A673 (cell line): ENCODE measurements around the gene MED12L. TPM values are rescaled to one million over a fixed set of nuclear protein-coding genes. Genes with fewer than 3 reads are reported as not detected.

Experiments used
- BruUV-seq: library from RNA; stranded (reverse); fragments of 400-500 nt; replicated peaks from 2 replicates; lab custom pipeline; 2021; lab: Mats Ljungman, UMichigan
- CTCF ChIA-PET: fragments of 300-600 bp; sonication (Branson Sonifier 250); formaldehyde crosslinking; loops from one replicate; lab custom pipeline; 2022; ENCODE audit warnings: antibody characterized with exemption; lab: Charles Lee
- POLR2A ChIA-PET: fragments of 300-600 bp; sonication (Branson Sonifier 250); formaldehyde crosslinking; loops from one replicate; lab custom pipeline; 2022; ENCODE audit warnings: antibody characterized with exemption; ENCODE audit not compliant: low non-redundant PET; lab: Charles Lee
- DNase-seq: peaks from one replicate; pipeline ENCODE4 v3.0.0-alpha.2; 2015; ENCODE audit warnings: low spot score
- H3K27ac ChIP-seq: fragments of 200-600 bp; sonication (generic); 2 replicates; pipeline ENCODE4 v1.5.1; 2016; ENCODE audit warnings: mixed run types, low read depth, mild to moderate bottlenecking, mixed read lengths, antibody characterized with exemption, low read length; ENCODE audit not compliant: poor library complexity, severe bottlenecking
- H3K27me3 ChIP-seq: fragments of 200-600 bp; sonication (generic); replicated peaks from 2 replicates; pipeline ENCODE4 v1.6.1; 2017; ENCODE audit warnings: mixed run types, low read depth, mild to moderate bottlenecking, mixed read lengths, antibody characterized with exemption, low read length; ENCODE audit not compliant: insufficient read depth, poor library complexity
- H3K36me3 ChIP-seq: fragments of 200-600 bp; sonication (generic); 2 replicates; pipeline ENCODE4 v1.6.1; 2016; ENCODE audit warnings: mixed run types, mild to moderate bottlenecking, mixed read lengths, antibody characterized with exemption, low read length; ENCODE audit not compliant: insufficient read depth, poor library complexity, severe bottlenecking
- H3K4me1 ChIP-seq: fragments of 200-600 bp; sonication (generic); 2 replicates; pipeline ENCODE4 v1.6.1; 2017; ENCODE audit warnings: mixed run types, mild to moderate bottlenecking, mixed read lengths, antibody characterized with exemption, low read length; ENCODE audit not compliant: insufficient read depth, poor library complexity, severe bottlenecking
- H3K4me3 ChIP-seq: fragments of 200-600 bp; sonication (generic); 2 replicates; pipeline ENCODE4 v1.5.1; 2016; ENCODE audit warnings: low read depth, mixed run types, mild to moderate bottlenecking, mixed read lengths, low read length; ENCODE audit not compliant: poor library complexity, severe bottlenecking
- H3K9me3 ChIP-seq: fragments of 200-600 bp; sonication (generic); 2 replicates; pipeline ENCODE4 v1.6.1; 2016; ENCODE audit warnings: mixed run types, low read depth, mild to moderate bottlenecking, mixed read lengths, antibody characterized with exemption, low read length; ENCODE audit not compliant: poor library complexity, severe bottlenecking
- EZH2 ChIP-seq: fragments of 200-600 bp; sonication (generic); IDR thresholded peaks from 2 replicates; pipeline ENCODE4 v1.6.1; 2017; ENCODE audit warnings: borderline replicate concordance, low read depth, mild to moderate bottlenecking, mixed read lengths, antibody characterized with exemption, low read length; ENCODE audit not compliant: poor library complexity, severe bottlenecking
- intact Hi-C: fragments of 100-400 bp; cut with micrococcal nuclease; formaldehyde crosslinking; loops from one replicate; pipeline ENCODE4 v1.10.0; 2022; ENCODE audit not compliant: unreplicated experiment
- total RNA-seq: library from RNA; stranded (reverse); gene quantifications from 2 replicates; pipeline ENCODE4 v1.2.3, GENCODE V29; 2021
- TF ChIP-seq, protein P1 (sequence below): fragments of 300-800, 200-600 bp; sonication (generic); conservative IDR thresholded peaks from 2 replicates; pipeline ENCODE4 v1.5.1; 2017; ENCODE audit warnings: low read depth, mild to moderate bottlenecking, antibody characterized with exemption, low read length, moderate library complexity, mixed read lengths

The MED12L gene
- total RNA-seq, 1 experiment from 2014 or later = 0.71 TPM

DNA sequence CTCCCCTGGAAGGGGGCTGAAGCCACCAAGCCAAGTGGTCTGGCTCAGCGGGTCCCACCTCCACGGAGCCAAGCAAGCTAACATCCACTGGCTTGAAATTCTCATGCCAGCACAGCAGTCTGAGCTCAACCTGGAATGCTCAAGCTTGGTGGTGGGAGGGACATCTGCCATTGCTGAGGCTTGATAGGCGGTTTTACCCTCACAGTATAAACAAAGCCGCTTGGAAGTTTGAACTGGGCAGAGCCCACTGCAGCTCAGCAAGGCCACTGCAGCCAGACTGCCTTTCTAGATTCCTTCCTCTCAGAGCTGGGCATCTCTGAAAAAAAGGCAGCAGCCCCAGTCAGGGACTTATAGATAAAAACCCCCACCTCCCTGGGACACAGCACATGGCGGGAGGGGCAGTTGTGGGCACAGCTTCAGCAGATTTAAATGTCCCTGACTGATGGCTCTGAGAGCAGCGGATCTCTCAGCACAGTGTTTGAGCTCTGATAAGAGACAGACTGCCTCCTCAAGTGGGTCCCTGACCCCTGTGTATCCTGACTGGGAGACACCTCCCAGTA, 398.6 kb downstream of the MED12L start:
- no peak for DNase-seq
- peaks cover 9% of the 10 kb centered on the region for H3K9me3 ChIP-seq
- POLR2A ChIA-PET = no interaction called here
- H3K27ac ChIP-seq = no peak overlapping the region
- TF ChIP-seq, protein P1, sequence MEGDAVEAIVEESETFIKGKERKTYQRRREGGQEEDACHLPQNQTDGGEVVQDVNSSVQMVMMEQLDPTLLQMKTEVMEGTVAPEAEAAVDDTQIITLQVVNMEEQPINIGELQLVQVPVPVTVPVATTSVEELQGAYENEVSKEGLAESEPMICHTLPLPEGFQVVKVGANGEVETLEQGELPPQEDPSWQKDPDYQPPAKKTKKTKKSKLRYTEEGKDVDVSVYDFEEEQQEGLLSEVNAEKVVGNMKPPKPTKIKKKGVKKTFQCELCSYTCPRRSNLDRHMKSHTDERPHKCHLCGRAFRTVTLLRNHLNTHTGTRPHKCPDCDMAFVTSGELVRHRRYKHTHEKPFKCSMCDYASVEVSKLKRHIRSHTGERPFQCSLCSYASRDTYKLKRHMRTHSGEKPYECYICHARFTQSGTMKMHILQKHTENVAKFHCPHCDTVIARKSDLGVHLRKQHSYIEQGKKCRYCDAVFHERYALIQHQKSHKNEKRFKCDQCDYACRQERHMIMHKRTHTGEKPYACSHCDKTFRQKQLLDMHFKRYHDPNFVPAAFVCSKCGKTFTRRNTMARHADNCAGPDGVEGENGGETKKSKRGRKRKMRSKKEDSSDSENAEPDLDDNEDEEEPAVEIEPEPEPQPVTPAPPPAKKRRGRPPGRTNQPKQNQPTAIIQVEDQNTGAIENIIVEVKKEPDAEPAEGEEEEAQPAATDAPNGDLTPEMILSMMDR = no peak
- TF ChIP-seq EZH2 = no peak
- BruUV-seq = no TSS peak
- H3K4me3 ChIP-seq = no peak overlapping the region
- no peaks in the 10 kb centered on the region for H3K4me1 ChIP-seq
- intact Hi-C loops = no loop called here
- CTCF ChIA-PET = no interaction called here
- no peaks in the 10 kb centered on the region for H3K36me3 ChIP-seq
- no peaks in the 10 kb centered on the region for H3K27me3 ChIP-seq

Other genes starting within 250 kb of the MED12L start
- gene MINDY4B, start 180.2 kb upstream of the MED12L start, total RNA-seq = not detected in 2 replicates
- not detected in 2 replicates for gene CLRN1, start 112.9 kb upstream of the MED12L start, total RNA-seq
- not detected in 2 replicates for gene GPR171, start 117.6 kb downstream of the MED12L start, total RNA-seq
- gene P2RY14, start 192.9 kb downstream of the MED12L start, total RNA-seq = not detected in 2 replicates
- not detected in 2 replicates for gene GPR87, start 231.2 kb downstream of the MED12L start, total RNA-seq
- gene P2RY13, start 243.9 kb downstream of the MED12L start, total RNA-seq = not detected in 2 replicates